ENCODE measurements around the gene C1orf21. TPM values are rescaled to one million over a fixed set of nuclear protein-coding genes. Genes with fewer than 3 reads are reported as not detected.
"Not testable (repeated sequence)": the region's sequence is repeated elsewhere in the genome, so short reads cannot be mapped to it uniquely, and the experiment has no call there.

The C1orf21 gene, protein sequence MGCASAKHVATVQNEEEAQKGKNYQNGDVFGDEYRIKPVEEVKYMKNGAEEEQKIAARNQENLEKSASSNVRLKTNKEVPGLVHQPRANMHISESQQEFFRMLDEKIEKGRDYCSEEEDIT
- total RNA-seq = 16.7 TPM

DNA sequence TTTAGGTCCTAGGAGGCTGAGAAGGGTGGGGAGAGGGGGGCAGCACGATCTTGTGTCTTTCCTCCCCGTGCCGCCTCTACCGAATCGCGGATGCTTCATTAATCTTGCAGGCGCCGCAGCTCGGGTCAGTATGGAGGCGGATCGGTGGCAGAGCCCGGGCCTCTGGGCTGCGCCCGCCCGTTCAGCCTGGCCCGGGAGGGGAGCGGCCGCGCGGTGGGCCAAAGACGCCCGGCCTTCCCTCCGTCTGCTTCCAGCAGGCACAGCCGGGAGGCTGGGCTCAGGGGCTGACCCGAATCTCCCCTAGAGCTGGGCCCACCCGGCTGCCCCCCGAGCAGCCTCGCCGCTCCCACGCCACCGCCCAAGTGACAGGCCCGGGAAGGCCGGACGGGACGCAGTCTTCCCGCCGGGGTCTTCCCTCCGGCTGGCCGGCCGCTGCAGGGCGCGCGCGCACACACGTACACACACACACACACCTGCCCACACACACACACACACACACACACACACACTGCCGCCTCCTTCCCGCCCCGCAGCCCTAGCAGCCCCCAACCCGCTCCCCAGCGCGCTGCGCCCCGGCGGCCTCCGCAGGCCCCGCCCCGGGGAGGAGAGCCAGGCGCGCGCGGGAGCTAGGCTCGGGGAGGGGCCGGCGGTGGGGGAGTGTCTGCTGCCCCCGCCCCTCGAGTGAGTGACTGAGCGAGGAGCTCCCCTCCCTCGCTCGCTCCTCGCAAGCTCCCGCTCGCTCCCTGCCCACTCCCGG is at the start of gene C1orf21:
Gene C1orf21 (plus strand): TSS at position 718 of the 757 bp plus-strand sequence. CDS start 90,481 bp downstream, outside the sequence.
- H3K4me1 ChIP-seq (ENCODE audit: control insufficient read depth in 3 of 3, insufficient read depth in 3 of 3, low read length in 3 of 3) = peaks cover 13 to 33% (median 24%) of the 10 kb centered on the region in 3 donors

DNA sequence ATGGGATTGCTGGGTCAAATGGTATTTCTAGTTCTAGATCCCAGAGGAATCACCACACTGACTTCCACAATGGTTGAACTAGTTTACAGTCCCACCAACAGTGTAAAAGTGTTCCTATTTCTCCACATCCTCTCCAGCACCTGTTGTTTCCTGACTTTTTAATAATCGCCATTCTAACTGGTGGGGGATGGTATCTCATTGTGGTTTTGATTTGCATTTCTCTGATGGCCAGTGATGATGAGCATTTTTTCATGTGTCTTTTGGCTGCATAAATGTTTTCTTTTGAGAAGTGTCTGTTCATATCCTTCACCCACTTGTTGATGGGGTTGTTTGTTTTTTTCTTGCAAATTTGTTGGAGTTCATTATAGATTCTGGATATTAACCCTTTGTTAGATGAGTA is 49.0 kb upstream of the C1orf21 start:
- not testable (repeated sequence) for H3K4me1 ChIP-seq (ENCODE audit: control insufficient read depth in 3 of 3, insufficient read depth in 3 of 3, low read length in 3 of 3); H3K4me3 ChIP-seq (ENCODE audit: low read length in 3 of 3); H3K27me3 ChIP-seq (ENCODE audit: control insufficient read depth in 3 of 3, insufficient read depth in 3 of 3, low read length in 3 of 3); H3K27ac ChIP-seq (ENCODE audit: low read depth, low read length); H3K36me3 ChIP-seq (ENCODE audit: control insufficient read depth in 3 of 3, insufficient read depth in 3 of 3, low read length in 3 of 3); H3K9me3 ChIP-seq (ENCODE audit: control insufficient read depth in 3 of 3, low read length in 3 of 3); H3K9ac ChIP-seq (ENCODE audit: low read depth in 1 of 3, low read length in 3 of 3)

More for the DNA sequence above, at the start of gene C1orf21:
- Histone ChIP-seq H3K27ac (ENCODE audit: low read depth, low read length) (peak within 1 kb of the TSS; percentile 97), H3K27me3 (ENCODE audit: control insufficient read depth in 3 of 3, insufficient read depth in 3 of 3, low read length in 3 of 3) (no peaks in the 10 kb centered on the region), H3K9ac (ENCODE audit: low read depth in 1 of 3, low read length in 3 of 3) (peak within 1 kb of the TSS; percentile 92 to 95 (median 94)), H3K9me3 (ENCODE audit: control insufficient read depth in 3 of 3, low read length in 3 of 3) (no peaks in the 10 kb centered on the region), H3K4me3 (ENCODE audit: low read length in 3 of 3) (peak within 1 kb of the TSS; percentile 84 to 98 (median 89)), H3K36me3 (ENCODE audit: control insufficient read depth in 3 of 3, insufficient read depth in 3 of 3, low read length in 3 of 3) (no peaks in the 10 kb centered on the region)

DNA sequence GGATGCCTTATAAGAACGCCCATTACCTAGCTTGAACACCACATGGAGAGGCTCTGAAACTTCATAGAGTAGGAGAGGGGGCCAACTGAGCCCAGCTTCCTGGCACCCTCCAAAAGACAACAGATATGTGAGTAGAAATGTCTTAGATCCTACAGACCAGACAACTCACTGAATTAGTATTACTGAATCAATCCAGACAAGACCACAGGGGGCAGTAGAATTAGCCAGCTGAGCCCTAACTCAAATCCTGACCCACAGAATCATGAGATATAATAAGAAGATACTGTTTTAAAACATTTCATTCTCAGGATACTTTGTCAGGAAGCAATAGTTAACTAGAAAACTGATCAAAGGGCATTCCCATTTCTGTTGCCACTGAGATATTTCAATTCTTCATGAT is 45.8 kb upstream of the C1orf21 start:
- Histone ChIP-seq H3K4me1 (ENCODE audit: control insufficient read depth in 3 of 3, insufficient read depth in 3 of 3, low read length in 3 of 3) (no peaks in the 10 kb centered on the region), H3K27me3 (ENCODE audit: control insufficient read depth in 3 of 3, insufficient read depth in 3 of 3, low read length in 3 of 3) (no peaks in the 10 kb centered on the region), H3K9ac (ENCODE audit: low read depth in 1 of 3, low read length in 3 of 3) (no peak overlapping the region), H3K27ac (ENCODE audit: low read depth, low read length) (no peak overlapping the region), H3K9me3 (ENCODE audit: control insufficient read depth in 3 of 3, low read length in 3 of 3) (peaks cover 0 to 2% (median 0%) of the 10 kb centered on the region in 3 donors), H3K36me3 (ENCODE audit: control insufficient read depth in 3 of 3, insufficient read depth in 3 of 3, low read length in 3 of 3) (no peaks in the 10 kb centered on the region), H3K4me3 (ENCODE audit: low read length in 3 of 3) (no peak overlapping the region)

DNA sequence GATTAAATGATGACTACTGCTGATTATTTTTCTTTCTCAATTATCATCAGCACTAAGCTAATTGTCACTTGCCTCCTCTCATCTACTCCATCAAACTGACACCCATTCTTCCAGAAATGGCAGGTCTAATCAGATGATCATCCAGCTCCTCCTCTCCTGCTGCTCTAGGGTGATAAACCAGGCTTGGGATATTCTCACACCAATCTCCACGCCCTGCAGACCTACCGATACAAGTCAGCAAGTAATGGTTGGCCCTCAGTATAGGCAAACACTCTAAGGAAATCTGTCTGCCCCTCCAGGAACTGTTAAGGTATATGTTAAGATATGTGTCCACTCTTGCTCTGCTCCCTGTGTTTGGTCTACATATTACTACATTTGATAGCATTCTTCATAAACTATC is 36.3 kb upstream of the C1orf21 start:
- no peaks in the 10 kb centered on the region for H3K36me3 ChIP-seq (ENCODE audit: control insufficient read depth in 3 of 3, insufficient read depth in 3 of 3, low read length in 3 of 3)

DNA sequence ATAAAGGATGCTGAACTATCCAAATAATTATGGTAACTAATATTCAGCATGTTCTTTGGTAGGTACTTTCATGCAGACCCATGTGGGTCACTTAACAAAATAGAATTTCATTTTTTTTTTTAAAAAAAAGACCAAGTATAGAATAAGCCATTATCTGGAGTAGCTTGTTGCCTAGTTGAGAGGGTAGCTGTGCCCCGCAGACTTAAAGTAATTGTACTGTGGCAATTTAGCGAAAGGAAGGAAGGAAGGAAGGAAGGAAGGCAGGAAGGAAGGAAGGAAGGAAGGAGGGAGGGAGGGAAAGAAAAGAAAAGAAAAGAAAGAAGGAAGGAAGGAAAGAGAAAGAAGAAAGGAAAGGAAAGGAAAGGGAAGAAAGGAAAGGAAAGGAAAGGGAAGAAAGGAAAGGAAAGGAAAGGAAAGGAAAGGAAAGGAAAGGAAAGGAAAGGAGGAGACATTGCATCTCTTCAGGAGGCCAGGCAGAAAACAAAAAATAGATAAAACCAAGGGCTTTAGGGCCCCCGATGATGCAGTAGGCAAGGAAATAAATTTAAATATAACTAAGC is 35.3 kb upstream of the C1orf21 start:
- H3K27ac ChIP-seq (ENCODE audit: low read depth, low read length) = no peak overlapping the region
- peaks cover 0 to 5% (median 0%) of the 10 kb centered on the region in 3 donors for H3K4me1 ChIP-seq (ENCODE audit: control insufficient read depth in 3 of 3, insufficient read depth in 3 of 3, low read length in 3 of 3)
- no peaks in the 10 kb centered on the region for H3K27me3 ChIP-seq (ENCODE audit: control insufficient read depth in 3 of 3, insufficient read depth in 3 of 3, low read length in 3 of 3)
- H3K36me3 ChIP-seq (ENCODE audit: control insufficient read depth in 3 of 3, insufficient read depth in 3 of 3, low read length in 3 of 3) = no peaks in the 10 kb centered on the region
- no peaks in the 10 kb centered on the region for H3K9me3 ChIP-seq (ENCODE audit: control insufficient read depth in 3 of 3, low read length in 3 of 3)
- no peak overlapping the region for H3K4me3 ChIP-seq (ENCODE audit: low read length in 3 of 3)
- no peak overlapping the region for H3K9ac ChIP-seq (ENCODE audit: low read depth in 1 of 3, low read length in 3 of 3)

More for the DNA sequence above, 36.3 kb upstream of the C1orf21 start:
- Histone ChIP-seq H3K9me3 (ENCODE audit: control insufficient read depth in 3 of 3, low read length in 3 of 3) (no peaks in the 10 kb centered on the region), H3K9ac (ENCODE audit: low read depth in 1 of 3, low read length in 3 of 3) (no peak overlapping the region), H3K4me1 (ENCODE audit: control insufficient read depth in 3 of 3, insufficient read depth in 3 of 3, low read length in 3 of 3) (peaks cover 0 to 5% (median 0%) of the 10 kb centered on the region in 3 donors), H3K27me3 (ENCODE audit: control insufficient read depth in 3 of 3, insufficient read depth in 3 of 3, low read length in 3 of 3) (no peaks in the 10 kb centered on the region), H3K27ac (ENCODE audit: low read depth, low read length) (no peak overlapping the region), H3K4me3 (ENCODE audit: low read length in 3 of 3) (no peak overlapping the region)

DNA sequence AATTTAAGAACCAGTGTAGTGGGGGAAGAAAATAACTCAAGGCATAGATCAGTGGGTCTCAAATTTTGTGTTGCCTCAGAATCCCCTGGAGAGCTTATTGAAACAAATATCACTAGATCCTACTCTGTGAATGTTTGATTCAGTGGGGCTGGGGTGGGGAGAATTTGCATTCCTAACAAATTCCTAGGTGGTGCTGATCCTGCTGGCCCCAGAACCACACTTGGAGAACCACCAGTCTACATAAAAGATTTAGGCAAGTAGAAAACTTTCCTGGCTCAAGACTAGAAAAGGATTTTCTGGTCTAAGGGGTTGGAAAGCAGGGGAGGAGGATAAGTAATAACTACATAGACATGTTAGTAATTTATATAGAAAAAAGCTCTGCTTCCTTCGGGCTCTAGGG is 34.1 kb upstream of the C1orf21 start:
- H3K4me3 ChIP-seq (ENCODE audit: low read length in 3 of 3) = no peak overlapping the region
- H3K27ac ChIP-seq (ENCODE audit: low read depth, low read length) = no peak overlapping the region
- H3K27me3 ChIP-seq (ENCODE audit: control insufficient read depth in 3 of 3, insufficient read depth in 3 of 3, low read length in 3 of 3) = no peaks in the 10 kb centered on the region
- H3K9ac ChIP-seq (ENCODE audit: low read depth in 1 of 3, low read length in 3 of 3) = no peak overlapping the region
- H3K36me3 ChIP-seq (ENCODE audit: control insufficient read depth in 3 of 3, insufficient read depth in 3 of 3, low read length in 3 of 3) = no peaks in the 10 kb centered on the region
- H3K4me1 ChIP-seq (ENCODE audit: control insufficient read depth in 3 of 3, insufficient read depth in 3 of 3, low read length in 3 of 3) = peaks cover 0 to 5% (median 0%) of the 10 kb centered on the region in 3 donors
- H3K9me3 ChIP-seq (ENCODE audit: control insufficient read depth in 3 of 3, low read length in 3 of 3) = no peaks in the 10 kb centered on the region

DNA sequence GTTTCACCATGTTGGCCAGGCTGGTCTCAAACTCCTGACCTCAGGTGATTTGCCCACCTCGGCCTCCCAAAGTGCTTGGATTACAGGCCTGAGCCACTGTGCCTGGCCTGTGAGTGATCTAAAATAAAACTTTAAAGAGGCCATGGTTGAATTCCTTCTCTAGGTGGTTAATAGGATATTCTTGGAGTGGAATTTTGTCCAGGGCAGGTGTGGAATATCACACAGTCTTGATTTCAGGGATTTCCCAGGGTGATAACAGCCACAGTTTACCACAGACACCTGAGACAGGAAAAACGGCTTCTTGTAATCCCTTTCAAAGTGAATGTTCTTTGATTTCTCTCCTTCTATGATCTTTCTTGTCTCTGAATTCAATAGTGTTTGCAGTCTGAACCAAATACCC is 32.1 kb upstream of the C1orf21 start:
- H3K27me3 ChIP-seq (ENCODE audit: control insufficient read depth in 3 of 3, insufficient read depth in 3 of 3, low read length in 3 of 3) = no peaks in the 10 kb centered on the region
- no peaks in the 10 kb centered on the region for H3K36me3 ChIP-seq (ENCODE audit: control insufficient read depth in 3 of 3, insufficient read depth in 3 of 3, low read length in 3 of 3)
- H3K9me3 ChIP-seq (ENCODE audit: control insufficient read depth in 3 of 3, low read length in 3 of 3) = no peaks in the 10 kb centered on the region
- peaks cover 0 to 5% (median 0%) of the 10 kb centered on the region in 3 donors for H3K4me1 ChIP-seq (ENCODE audit: control insufficient read depth in 3 of 3, insufficient read depth in 3 of 3, low read length in 3 of 3)
- H3K4me3 ChIP-seq (ENCODE audit: low read length in 3 of 3) = no peak overlapping the region
- H3K9ac ChIP-seq (ENCODE audit: low read depth in 1 of 3, low read length in 3 of 3) = no peak overlapping the region
- H3K27ac ChIP-seq (ENCODE audit: low read depth, low read length) = no peak overlapping the region

DNA sequence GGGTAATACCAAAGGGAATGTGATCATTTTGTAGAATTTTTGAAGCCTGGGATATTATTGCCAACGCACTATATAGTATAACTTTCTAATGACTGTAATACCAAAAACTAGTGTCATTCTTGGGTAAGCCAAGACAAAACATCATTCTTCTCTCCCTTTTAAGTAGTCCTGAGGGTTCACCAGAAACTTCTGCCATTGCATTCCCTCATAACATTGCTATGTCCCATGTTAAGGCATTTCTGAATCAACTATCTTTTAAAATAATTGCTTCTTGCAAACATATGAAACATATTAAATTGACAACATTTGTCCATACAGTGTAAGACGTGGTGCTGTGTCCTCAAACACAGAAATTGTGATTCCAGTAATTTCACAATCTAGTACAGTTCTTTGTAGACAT is 29.9 kb upstream of the C1orf21 start:
- Histone ChIP-seq H3K9ac (ENCODE audit: low read depth in 1 of 3, low read length in 3 of 3) (no peak overlapping the region), H3K36me3 (ENCODE audit: control insufficient read depth in 3 of 3, insufficient read depth in 3 of 3, low read length in 3 of 3) (no peaks in the 10 kb centered on the region), H3K4me3 (ENCODE audit: low read length in 3 of 3) (no peak overlapping the region), H3K9me3 (ENCODE audit: control insufficient read depth in 3 of 3, low read length in 3 of 3) (no peaks in the 10 kb centered on the region), H3K27ac (ENCODE audit: low read depth, low read length) (no peak overlapping the region), H3K27me3 (ENCODE audit: control insufficient read depth in 3 of 3, insufficient read depth in 3 of 3, low read length in 3 of 3) (no peaks in the 10 kb centered on the region), H3K4me1 (ENCODE audit: control insufficient read depth in 3 of 3, insufficient read depth in 3 of 3, low read length in 3 of 3) (peaks cover 0 to 5% (median 0%) of the 10 kb centered on the region in 3 donors)

DNA sequence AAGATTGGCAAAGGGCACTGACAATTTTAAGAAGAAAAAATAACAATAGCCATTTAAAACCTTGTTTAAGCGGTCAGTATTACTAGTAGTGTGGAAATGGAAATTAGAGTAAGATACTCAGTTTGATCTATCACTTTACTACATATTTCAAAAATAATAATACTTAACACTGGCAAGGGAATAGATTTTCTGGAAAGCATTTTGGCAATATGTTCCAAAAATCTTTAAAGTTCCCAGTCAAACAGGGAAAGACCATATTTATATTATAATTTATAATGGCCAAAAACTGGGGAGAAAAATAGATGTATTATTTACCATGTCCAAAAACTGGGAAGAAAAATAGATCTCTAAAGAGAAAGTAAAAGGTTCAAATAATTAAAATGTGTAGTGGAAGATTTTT is 28.6 kb upstream of the C1orf21 start:
- no peak overlapping the region for H3K9ac ChIP-seq (ENCODE audit: low read depth in 1 of 3, low read length in 3 of 3)
- H3K4me1 ChIP-seq (ENCODE audit: control insufficient read depth in 3 of 3, insufficient read depth in 3 of 3, low read length in 3 of 3) = peaks cover 0 to 8% (median 5%) of the 10 kb centered on the region in 3 donors
- no peaks in the 10 kb centered on the region for H3K9me3 ChIP-seq (ENCODE audit: control insufficient read depth in 3 of 3, low read length in 3 of 3)

DNA sequence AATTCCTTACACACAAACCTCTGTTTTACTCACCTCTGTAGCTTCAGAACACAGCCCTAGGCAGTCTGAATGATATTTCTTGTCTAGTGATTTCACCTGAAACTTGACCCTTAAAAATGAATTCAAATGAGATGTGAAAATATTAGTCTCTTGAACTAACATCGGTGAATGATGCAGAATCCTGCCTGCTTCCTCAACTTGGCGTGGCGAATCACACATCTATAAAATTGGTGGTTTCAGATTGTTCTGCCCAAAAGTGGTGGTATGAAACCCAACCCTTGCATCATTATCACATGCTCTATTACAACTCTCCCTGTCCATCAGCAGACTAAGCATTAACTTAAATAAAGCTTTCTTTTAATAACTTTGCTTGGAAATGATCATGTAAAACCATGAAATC is 26.9 kb upstream of the C1orf21 start:
- no peak overlapping the region for H3K4me3 ChIP-seq (ENCODE audit: low read length in 3 of 3)
- peaks cover 0 to 8% (median 5%) of the 10 kb centered on the region in 3 donors for H3K4me1 ChIP-seq (ENCODE audit: control insufficient read depth in 3 of 3, insufficient read depth in 3 of 3, low read length in 3 of 3)
- no peaks in the 10 kb centered on the region for H3K9me3 ChIP-seq (ENCODE audit: control insufficient read depth in 3 of 3, low read length in 3 of 3)
- no peaks in the 10 kb centered on the region for H3K27me3 ChIP-seq (ENCODE audit: control insufficient read depth in 3 of 3, insufficient read depth in 3 of 3, low read length in 3 of 3)
- H3K36me3 ChIP-seq (ENCODE audit: control insufficient read depth in 3 of 3, insufficient read depth in 3 of 3, low read length in 3 of 3) = no peaks in the 10 kb centered on the region
- H3K27ac ChIP-seq (ENCODE audit: low read depth, low read length) = no peak overlapping the region
- no peak overlapping the region for H3K9ac ChIP-seq (ENCODE audit: low read depth in 1 of 3, low read length in 3 of 3)

More for the DNA sequence above, 28.6 kb upstream of the C1orf21 start:
- Histone ChIP-seq H3K27ac (ENCODE audit: low read depth, low read length) (no peak overlapping the region), H3K4me3 (ENCODE audit: low read length in 3 of 3) (no peak overlapping the region), H3K36me3 (ENCODE audit: control insufficient read depth in 3 of 3, insufficient read depth in 3 of 3, low read length in 3 of 3) (no peaks in the 10 kb centered on the region), H3K27me3 (ENCODE audit: control insufficient read depth in 3 of 3, insufficient read depth in 3 of 3, low read length in 3 of 3) (no peaks in the 10 kb centered on the region)
